Measurements from ENCODE around the gene CDK14.

Gene CDK14

DNA sequence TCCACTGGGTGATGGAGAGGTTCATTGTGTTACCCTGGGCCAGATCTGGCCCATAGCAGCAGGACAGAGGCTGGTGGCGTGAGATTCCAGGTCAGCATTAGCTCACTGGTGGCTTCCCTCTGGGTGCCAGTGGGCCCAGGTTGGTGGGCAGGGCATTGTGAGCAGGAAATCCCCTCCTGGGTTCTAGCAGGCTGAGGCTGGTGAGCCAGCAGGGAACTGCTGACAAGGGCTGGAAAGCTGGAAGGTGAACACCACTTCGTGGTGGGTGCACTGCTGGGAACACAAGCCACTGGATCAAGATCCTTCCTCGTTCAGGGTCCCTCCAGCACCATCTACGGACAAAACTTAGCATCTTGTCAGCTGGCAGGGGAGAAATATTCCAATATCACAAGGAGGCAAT, 408.9 kb downstream of the CDK14 start:
- DNase-seq (ENCODE audit: low read depth) = no peak

DNA sequence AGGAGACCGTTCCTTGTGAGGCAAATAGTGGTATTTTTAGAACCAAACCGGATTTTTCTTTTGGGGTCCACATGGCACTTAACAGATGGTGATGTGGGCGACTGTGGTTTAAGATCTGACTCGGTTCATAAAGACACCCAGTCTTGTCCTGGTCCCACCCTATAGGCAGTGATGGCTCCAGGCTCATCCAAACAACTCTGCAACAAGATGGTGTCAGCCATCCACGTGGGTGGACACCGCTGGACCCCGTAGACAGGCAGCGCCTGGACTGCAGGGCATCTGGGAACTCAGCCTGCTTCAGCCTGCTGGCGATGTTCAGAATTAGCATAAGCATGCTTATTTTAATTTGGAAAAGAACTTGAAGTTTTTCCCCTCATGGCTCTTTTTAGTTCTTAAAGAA, 409.7 kb downstream of the CDK14 start:
- no peak for DNase-seq (ENCODE audit: low read depth)

DNA sequence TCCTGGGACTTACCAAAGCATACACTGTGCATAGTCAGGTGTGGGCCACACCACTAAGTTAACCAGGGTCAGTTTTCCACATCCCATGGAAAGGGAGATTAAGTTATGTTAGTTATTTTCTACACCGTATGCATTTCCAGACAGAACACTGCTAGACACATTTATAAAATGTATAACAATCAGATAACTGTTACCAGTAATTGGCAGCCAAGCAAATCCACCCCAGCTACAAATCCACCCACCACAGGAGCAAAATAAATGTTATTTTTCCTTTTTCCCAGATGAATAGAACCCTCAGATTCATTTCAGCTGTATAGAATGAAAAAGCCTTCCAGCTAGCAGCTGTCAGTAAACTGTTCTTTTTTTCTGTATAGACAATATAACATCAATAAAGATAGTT, 411.2 kb downstream of the CDK14 start:
- DNase-seq (ENCODE audit: low read depth) = no peak

DNA sequence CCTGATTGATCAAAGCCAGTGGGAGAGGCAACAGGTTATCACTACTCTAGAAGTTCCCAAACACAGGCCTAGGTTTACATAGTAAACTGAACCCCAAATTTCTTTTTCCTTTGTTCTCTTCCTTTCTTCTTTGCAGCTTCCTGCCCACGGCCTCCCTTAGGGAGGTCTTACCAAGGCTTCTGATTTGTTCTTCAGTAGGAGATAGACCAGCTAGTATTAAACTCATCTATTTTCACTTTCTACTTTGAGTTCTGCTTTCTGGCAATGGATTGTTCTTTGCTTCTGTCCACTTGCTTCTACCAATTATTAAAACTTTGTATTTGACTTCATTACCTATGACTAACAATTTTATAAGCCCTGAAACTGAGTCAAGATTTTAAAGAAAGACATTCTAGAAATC, 417.0 kb downstream of the CDK14 start:
- no peak for DNase-seq (ENCODE audit: low read depth)

DNA sequence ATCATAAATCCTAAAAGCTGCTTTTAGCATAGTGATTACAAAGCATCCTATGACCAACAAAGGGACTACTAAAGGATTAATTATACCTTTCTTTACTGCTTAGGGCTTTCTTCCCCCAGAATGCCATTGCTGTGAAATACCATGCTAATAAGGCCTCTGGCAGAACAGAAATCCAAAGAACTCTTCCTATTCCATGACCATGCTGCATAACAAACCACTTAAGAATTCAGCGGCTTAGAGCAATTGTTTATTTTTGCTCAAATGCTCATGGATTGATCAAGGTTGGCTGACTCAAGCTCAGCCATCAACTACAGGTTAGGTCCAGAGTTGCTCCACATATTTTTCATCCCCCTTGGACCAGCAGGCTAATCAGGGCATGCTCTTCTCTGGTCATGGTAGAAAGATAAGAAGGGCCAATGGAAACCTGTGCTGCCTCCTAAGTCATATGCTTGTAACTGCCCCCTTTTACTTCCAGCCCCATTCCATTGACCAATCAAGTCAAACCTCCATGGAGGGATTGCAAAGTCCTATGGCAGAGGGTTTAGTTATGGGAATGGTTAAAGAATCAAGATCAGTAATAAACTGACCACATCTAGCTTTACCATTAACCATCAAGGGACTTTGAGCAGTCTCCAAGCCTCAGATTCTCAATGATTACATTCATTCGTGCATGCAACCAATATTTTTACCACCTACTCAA, 423.7 kb downstream of the CDK14 start:
- no peak for DNase-seq (ENCODE audit: low read depth)

DNA sequence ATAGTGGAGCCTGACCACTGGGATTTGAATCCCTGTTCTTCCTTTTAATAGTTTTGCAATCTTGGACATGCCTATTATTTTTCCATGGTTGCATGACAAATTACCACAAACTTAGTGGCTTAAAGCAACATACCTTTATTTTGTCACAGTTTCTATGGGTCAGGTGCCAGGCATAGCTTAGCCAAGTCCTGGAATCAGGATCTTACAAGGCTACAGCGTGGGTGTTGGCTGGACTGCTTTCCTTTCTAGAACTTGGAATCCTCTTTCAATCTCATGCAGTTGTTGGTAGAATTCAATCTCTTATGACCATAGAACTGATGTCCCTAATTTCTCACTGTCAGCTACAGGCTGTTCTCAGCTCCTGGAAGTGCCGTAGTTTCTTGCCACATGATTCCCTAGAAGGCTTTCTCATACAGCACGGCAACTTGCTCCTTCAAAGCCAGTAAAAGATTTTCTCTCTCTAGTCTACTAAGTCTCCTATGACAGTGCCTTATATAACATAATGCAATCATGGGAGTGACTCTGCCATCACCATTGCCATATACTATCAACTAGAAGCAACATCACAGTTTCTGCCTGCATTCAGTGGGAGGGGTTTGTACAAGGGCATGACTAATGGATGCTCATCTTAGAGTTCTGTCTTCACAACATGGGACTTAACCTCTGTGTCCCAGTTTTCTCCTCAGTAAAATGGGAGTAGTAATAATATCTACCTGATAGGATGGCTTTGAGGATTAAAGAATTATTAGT, 424.7 kb downstream of the CDK14 start:
- DNase-seq (ENCODE audit: low read depth) = no peak

DNA sequence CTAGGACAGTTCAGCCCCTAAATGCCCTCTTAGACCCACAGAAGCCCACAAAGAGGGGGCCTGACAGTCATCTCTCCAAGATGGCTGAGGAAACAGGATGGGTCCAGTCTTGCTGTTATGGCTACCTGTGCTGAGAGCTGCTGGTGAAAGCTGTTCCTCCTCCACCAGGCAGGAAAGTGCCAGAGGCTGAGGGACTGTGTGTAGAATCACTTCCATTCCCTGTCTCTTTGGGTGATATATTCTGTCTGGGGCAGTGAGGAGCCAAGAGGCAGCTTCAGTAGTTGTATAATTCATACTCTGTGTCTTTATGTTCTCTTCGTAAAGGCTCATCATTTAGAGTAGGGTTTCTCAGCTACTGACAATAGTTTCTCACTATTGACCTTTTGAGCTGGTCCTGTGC, 425.8 kb downstream of the CDK14 start:
- no peak for DNase-seq (ENCODE audit: low read depth)

DNA sequence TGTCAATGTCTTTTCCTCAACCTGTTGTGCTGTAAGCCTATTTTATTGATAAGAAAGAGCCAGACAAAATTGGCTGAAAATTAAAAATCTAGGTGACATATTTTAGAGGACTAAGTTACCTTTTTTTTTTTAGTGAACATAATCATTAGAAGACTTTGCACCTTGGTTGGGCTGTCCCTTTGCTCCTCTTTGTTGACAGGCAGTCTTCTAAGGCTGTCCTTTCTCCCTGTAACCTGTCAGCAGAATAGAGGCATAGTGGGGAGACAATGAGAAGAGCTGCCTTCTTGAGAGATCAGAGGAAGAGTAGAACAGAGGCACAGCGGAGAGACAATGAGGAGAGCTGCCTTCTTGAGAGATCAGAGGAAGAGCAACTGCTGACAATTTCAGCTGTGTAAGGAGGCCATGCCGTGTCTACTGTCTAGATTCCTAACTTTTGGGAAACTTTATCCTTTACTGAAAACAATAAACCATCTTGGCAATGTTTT, 429.8 kb downstream of the CDK14 start:
- DNase-seq (ENCODE audit: low read depth) = no peak

DNA sequence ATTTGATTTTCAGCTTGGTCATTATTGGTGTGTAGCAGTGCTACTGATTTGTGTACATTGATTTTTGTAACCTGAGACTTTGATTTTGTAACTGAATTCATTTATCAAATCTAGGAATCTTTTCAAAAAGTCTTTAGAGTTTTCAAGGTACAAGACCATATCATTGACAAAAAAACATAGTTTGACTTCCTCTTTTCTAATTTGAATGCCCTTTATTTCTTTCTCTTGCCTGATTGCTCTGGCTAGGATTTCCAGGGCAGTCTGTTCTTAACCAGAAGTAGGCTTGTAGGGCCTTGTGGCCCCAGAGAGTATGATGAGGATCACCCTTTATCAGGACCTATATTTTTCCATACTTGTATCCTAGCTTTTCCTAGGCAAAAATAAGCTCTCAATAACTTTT, 433.6 kb downstream of the CDK14 start:
- DNase-seq (ENCODE audit: low read depth) = no peak

DNA sequence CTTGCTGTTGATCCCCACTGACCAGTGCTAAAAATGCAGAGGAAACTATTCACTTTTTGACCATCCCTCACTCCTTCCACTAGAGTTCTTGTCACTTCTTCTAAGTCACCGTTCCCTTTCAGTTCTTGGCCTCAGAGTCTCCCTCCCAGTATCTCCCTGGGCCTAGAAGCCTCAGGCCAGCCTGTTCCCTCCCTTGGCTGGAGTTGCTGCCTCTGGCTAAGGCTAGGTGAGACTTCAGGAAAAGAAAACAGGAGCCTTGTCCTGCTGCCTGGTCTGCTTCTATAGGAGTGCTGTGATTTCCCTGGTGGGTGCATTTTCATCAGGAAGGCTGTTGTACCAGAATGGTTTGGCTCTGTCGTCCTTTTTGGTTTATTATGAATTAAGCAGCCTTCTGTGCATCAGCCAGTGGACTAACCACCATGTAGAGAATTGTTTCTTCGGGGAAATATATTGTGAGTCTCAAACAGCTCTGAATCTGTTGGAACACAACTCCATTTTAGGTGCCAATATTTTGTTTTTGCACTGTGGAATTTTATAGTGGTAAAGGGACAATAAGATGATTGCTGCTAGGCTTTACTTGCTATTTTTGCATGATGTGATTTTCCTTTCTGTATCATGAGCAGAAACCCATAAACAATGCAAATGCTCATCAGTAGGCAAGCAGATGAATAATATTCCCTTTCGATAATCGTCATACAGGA, 434.7 kb downstream of the CDK14 start:
- no peak for DNase-seq (ENCODE audit: low read depth)

DNA sequence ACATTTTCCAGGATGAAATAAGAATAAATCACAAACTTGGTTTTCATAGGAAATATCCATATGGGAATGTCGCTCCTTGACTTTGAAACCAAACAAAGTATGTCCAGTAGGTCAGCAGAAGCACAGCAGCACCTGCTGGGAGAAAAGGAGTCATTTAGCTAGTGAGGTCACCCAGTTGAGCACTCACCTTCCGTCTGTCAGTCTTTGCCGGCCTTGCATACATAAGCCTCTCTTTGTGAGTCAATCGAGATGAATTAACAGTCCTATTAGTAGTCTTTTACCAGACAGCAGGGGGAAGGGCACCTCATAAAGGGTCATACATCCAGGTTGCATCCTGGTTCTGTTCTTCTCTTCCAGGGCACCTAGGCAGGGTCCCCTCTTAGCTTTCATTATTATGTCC, 435.6 kb downstream of the CDK14 start:
- no peak for DNase-seq (ENCODE audit: low read depth)

DNA sequence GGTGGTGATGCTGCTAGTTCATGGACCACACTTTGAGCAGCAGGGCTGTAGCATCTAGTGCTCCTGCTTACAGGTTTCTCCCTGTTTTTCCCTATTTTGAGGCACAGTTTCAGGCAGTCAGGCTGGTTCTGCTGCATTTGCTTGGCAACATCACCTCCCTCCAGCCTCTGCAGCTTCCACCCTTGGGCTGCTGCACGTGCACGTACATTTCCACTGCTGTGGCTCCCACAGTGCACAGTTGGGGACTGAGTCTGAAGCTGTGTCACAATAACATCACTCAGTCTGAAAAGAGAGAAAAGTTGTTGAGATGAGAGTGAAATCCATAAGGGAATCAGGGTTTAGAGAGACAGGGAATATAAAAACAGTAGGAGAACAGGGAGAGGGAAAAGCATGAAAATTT, 437.5 kb downstream of the CDK14 start:
- no peak for DNase-seq (ENCODE audit: low read depth)

DNA sequence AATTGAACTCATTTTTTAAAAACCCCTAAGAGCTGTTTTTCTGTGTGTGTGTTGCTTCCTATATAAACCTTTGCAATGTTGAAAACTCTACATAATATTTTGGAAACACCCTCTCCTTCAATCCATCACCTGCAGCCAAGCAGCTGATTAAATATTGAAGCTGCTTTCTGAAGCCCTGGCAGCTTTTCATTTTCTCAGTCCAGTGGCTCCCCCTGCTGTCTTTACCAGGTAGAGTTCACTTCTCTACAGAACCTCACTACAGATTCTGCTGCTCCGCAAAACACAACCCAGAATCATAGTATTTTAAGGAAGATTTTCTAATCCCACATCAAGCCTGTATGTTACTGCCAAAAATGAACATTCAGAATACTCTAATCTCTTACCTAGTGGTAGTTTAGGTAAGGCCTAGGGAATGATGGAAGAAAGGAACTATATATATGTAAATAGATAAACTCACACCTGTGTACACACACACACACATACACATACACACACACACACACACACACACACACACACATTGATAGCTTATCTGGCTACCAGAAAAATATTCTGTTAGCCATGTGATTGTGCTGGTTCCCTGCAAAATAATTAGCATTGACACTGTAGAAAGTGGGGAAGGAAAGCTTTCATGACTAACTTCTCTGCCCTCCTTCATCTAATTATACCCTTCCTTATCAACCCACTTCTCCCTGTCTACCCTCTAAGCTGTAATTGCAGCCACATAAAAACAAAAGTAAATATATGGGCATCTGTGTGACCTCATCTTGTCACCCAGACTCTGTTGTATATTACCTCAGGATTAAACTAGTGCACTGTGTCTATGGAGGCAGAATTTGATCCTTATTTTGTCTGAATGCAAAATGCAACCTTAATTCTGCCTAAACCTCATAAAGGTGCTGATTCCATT, 438.6 kb downstream of the CDK14 start:
- DNase-seq (ENCODE audit: low read depth) = peak; percentile 55

DNA sequence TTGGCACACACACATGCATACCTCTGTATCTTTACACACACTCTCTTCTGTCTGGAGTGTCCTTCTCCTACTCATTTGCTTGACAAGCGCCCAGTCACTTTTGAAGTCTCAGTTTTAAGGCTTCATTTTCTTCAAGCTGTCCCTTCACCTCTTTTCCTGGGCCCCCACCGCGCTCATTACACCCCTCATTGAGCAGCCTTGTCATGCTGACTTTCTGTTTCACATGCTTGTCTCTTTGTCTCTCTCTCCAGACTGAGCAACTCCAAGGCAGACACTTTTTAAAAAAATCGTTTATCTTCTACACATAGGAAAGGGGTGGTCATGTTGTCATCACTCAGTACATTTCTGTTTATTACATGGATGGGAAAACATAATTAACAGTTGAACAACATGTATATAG, 442.9 kb downstream of the CDK14 start:
- DNase-seq (ENCODE audit: low read depth) = no peak

DNA sequence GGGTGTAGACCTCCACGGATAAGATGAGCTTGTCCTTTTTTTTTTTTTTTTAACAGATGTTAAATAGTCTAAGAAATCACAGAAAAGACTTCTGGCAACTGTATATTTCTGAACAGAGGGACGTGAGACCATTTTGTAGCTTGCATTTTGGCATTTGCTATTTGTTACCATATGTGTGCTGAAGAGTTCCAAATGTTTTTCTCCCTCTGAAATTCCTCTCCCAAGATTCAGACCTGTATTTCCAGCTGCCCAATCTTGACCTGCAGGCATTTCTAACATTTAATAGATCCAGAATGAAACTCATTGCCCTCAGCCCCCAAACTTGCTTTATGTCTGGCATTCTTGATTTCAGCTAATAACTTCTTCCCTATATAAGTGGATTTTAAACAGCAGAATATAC, 445.0 kb downstream of the CDK14 start:
- DNase-seq (ENCODE audit: low read depth) = no peak

DNA sequence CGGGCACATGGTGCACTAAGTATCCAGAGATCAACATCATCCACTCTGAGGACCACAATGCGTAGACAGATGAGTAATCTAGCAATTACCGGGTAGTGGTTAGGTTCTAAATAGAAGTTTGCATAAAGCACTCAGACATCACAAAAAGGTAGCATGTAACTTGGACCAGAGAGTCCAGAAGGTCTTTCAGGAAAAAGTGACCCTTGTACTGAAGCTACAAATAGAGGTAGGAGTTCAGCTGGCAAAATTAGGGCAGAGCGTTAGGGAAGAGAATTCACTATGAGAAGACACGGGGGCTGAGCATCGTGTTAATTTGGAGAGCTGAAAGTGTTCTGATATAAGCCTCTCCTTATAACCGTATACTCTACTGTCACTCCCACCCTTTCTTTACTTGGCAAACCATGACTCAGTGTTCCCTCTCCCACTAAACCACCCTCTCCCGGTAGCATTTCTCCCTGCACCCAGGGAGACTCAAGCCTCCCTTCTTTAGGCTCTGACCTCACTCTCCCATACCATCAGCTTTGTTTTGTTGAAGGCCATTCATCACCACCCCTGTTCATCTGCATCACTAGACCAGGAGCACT, 445.9 kb downstream of the CDK14 start:
- DNase-seq (ENCODE audit: low read depth) = no peak

DNA sequence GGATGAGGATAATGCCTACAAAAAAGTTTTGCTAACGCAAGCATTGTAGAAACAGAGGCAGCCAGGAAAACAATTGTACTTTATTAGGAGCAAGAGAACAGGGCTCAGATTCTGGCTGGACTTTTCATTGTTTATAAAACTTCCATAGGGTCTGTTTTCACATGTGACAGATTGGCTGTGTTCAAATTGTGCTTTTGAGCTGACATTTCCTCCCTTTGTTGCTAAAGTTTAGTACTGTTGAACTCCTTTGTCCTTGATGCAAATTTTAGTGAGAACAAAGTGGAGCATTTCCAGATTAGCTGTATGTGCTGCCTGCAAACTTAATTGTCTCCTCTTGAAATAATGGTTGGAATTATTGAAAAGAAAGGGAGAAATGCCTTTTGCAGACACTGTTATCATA, 447.1 kb downstream of the CDK14 start:
- DNase-seq (ENCODE audit: low read depth) = no peak

DNA sequence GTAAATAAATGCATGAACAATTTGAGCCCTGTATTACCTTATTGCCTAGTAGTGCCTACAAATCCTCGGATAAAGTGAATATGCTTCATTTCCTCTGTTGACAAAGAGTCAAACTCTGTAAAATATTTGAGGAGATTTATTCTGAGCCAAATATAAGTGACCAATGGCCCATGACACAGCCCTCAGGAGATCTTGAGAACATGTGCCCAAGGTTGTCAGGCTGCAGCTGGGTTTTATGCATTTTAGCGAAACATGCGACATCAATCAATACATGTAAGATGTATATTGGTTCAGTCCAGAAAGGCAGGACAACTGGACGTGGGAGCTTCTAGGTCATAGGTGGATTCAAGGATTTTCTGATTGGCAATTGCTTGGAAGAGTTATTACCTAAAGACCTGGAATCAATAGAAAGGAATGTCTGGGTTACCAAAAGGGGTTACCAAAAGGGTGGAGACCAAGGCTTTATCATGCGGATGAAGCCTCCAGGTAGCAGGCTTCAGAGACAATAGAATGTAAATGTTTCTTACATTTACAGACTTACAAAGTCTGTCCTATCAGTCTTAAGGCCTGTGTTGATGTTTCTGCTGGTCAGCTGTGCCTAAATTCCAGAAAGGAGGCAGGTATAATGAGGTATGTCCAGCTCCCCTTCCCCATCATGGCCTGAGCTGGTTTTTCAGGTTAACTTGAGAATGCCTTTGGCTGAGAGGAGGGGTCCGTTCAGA, 448.0 kb downstream of the CDK14 start:
- no peak for DNase-seq (ENCODE audit: low read depth)

DNA sequence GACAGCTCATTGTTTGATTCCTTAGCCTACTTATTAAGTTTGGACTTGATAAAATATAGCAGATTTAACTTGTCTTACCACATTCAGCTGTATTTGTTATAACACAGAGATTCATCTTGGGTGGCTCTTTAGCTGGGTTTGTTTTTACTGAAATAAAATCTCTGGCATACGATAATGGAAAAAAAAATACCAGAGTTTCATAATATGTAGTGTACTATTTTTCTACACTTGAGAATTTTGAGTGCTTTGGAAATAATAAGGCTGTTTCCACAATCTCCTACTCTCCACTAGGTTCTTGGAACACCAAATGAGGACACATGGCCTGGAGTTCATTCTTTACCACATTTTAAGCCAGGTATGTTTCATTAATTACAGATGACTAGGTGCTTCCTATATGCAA, 449.5 kb downstream of the CDK14 start:
- peak; percentile 1 for DNase-seq (ENCODE audit: low read depth)

DNA sequence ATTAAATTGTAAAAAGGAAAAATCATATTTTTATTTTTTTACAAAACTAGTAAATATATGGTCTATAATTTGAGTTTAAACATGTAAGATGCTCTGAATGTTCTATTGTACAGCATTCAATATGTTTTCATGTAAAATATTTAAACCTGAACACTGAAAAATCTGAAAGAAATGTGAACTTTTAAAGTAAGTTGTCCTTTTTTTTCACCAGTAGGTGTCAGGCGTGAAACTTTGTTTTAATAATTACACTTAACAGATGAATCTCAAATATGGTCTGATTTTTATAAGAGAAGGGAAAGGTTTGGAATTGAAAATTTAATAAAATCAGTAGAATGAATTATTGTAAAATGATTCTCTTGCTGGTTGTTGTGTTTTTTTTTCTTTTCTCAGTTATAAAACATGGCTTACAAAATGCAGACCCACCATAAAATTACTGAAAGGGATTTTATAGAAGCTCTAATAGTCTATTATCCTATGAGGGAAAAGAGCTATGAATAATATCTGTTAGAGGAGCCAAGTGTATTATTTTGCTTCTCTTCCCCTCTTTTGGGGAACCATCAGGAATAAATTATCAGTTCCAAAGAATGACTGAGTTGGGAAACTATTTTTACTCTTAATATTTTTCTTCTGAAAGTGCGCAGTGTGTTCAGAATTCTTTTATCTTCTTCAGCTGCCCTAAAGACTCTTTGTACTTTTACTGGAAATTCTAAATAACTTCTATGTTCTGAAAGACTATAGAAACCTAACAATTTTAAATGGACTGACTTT, 450.4 kb downstream of the CDK14 start:
- peak; percentile 8 for DNase-seq (ENCODE audit: low read depth)
